Caco-2 (cell line): Measurements from ENCODE around the gene XKR3. TPM values are rescaled to one million over a fixed set of nuclear protein-coding genes. Genes with fewer than 3 reads are reported as not detected.
"Not testable (repeated sequence)": the region's sequence is repeated elsewhere in the genome, so short reads cannot be mapped to it uniquely, and the experiment has no call there.

Source experiments
- BruUV-seq: library from RNA; stranded (reverse); fragments of 400-500 nt; replicated peaks from 2 replicates; lab custom pipeline; 2021; lab: Mats Ljungman, UMichigan
- CTCF ChIA-PET: fragments of 300-600 bp; sonication (Branson Sonifier 250); formaldehyde crosslinking; loops from one replicate; lab custom pipeline; 2022; ENCODE audit warnings: antibody characterized with exemption; lab: Charles Lee
- POLR2A ChIA-PET: fragments of 300-600 bp; sonication (Branson Sonifier 250); formaldehyde crosslinking; loops from one replicate; lab custom pipeline; 2022; ENCODE audit warnings: antibody characterized with exemption; lab: Charles Lee
- DNase-seq, 2 experiments: peaks; one replicate each; pipeline versions ENCODE4 v3.0.0 to v3.0.0-alpha.2; 2020 to 2022
- H3K27me3 ChIP-seq: replicated peaks from 2 replicates; pipeline ENCODE4 v1.6.0; 2011; ENCODE audit warnings: low read length; ENCODE audit not compliant: control insufficient read depth, insufficient read depth
- H3K36me3 ChIP-seq: 2 replicates; pipeline ENCODE4 v1.5.1; 2011; ENCODE audit warnings: low read length; ENCODE audit not compliant: control insufficient read depth, insufficient read depth
- H3K4me1 ChIP-seq: fragments of 250-450 bp; sonication (Bioruptor Pico); 2 replicates; pipeline ENCODE4 v1.5.1; 2020; ENCODE audit warnings: mild to moderate bottlenecking
- H3K4me3 ChIP-seq: 2 replicates; pipeline ENCODE4 v1.5.1; 2011; ENCODE audit warnings: low read depth, mild to moderate bottlenecking, control low read depth, low read length
- H3K9me3 ChIP-seq: fragments of 250-450 bp; sonication (Bioruptor Pico); 2 replicates; pipeline ENCODE4 v1.5.1; 2020; ENCODE audit warnings: mild to moderate bottlenecking, moderate library complexity
- H3K27ac Mint-ChIP-seq: one replicate; pipeline ENCODE4 v1.8.0; 2022; ENCODE audit warnings: mixed read lengths; ENCODE audit not compliant: unreplicated experiment
- H3K27me3 Mint-ChIP-seq: one replicate; pipeline ENCODE4 v1.8.0; 2022; ENCODE audit warnings: mixed read lengths; ENCODE audit not compliant: insufficient read depth, unreplicated experiment
- H3K36me3 Mint-ChIP-seq: one replicate; pipeline ENCODE4 v1.8.0; 2022; ENCODE audit warnings: mild to moderate bottlenecking, mixed read lengths; ENCODE audit not compliant: insufficient read depth, unreplicated experiment
- H3K4me1 Mint-ChIP-seq: one replicate; pipeline ENCODE4 v1.8.0; 2022; ENCODE audit warnings: low read depth, mixed read lengths; ENCODE audit not compliant: unreplicated experiment
- H3K4me3 Mint-ChIP-seq: one replicate; pipeline ENCODE4 v1.8.0; 2022; ENCODE audit warnings: mild to moderate bottlenecking, moderate library complexity, mixed read lengths; ENCODE audit not compliant: unreplicated experiment
- H3K9me3 Mint-ChIP-seq: one replicate; pipeline ENCODE4 v1.8.0; 2022; ENCODE audit warnings: mixed read lengths; ENCODE audit not compliant: unreplicated experiment
- CTCF ChIP-seq, 2 experiments: fragments of 200-600 bp in 1 of 2; IDR thresholded peaks; 1 replicate in 1 of 2; 2 replicates in 1 of 2; pipeline versions ENCODE4 v1.5.1 to v1.8.0; 2011 to 2022; ENCODE audit warnings: antibody characterized with exemption in 1 of 2, control low read depth in 1 of 2, inconsistent platforms in 1 of 2, low read depth in 1 of 2, low read length in 1 of 2, mild to moderate bottlenecking in 1 of 2, moderate library complexity in 1 of 2; ENCODE audit not compliant: insufficient read depth in 1 of 2, severe bottlenecking in 1 of 2, unreplicated experiment in 1 of 2
- intact Hi-C: fragments of 100-400 bp; cut with micrococcal nuclease; formaldehyde crosslinking; loops from one replicate; pipeline ENCODE4 v1.10.0; 2022; ENCODE audit not compliant: unreplicated experiment
- total RNA-seq: library from RNA; stranded (reverse); gene quantifications from 2 replicates; pipeline ENCODE4 v1.2.3, GENCODE V29; 2022

XKR3 gene
- total RNA-seq, 1 experiment from 2014 or later, result not detected

DNA sequence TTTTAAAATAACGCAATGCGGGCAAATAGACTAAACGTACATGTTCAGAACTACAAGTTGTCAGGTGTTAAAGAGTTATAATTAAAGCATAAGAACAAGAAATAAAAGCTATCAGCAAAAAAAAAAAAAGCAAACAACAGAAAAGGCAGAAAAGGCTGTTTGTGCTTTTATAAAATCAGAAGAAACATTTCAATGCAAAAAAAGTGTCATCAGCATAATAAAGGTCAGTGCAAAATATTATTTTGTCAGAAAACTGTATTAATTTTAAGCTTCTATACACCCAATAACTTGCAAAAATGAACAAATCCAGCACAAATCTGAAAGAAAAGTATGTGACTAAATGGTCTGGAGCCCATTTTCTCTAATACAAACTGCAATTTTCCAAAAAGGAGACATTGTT, 23.6 kb downstream of the XKR3 start:
- no TSS peak for BruUV-seq
- H3K27me3 Mint-ChIP-seq, result no peaks in the 10 kb centered on the region
- POLR2A ChIA-PET, result no interaction called here

DNA sequence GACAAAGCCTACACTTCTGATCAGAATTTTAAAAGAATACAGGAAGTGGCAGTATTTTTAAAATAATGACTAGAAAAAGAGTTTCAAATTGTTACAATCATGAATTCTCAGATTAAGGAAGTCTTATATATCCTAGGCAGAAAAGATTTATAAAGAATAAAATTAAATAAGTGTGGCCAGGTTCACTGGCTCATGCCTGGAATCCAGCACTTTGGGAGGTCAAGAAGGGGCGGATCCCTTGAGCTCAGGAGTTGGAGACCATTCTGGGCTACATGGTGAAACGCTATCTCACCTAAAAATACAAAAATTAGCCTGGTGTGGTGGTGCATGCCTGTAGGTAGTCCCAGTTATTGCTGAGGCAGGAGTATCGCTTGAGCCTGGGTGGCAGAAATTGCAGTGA, 24.1 kb downstream of the XKR3 start:
- BruUV-seq, result no TSS peak

More for the DNA sequence above, 23.6 kb downstream of the XKR3 start:
- Histone ChIP-seq H3K27me3 (no peaks in the 10 kb centered on the region), H3K9me3 (no peaks in the 10 kb centered on the region), H3K4me3 (no peak overlapping the region), H3K36me3 (no peaks in the 10 kb centered on the region), H3K4me1 (no peaks in the 10 kb centered on the region)
- no peaks in the 10 kb centered on the region for H3K9me3 Mint-ChIP-seq
- no peak overlapping the region for H3K4me3 Mint-ChIP-seq
- no peak for DNase-seq
- H3K4me1 Mint-ChIP-seq, result no peaks in the 10 kb centered on the region
- CTCF ChIA-PET, result no interaction called here
- intact Hi-C loops, result no loop called here
- no peaks in the 10 kb centered on the region for H3K36me3 Mint-ChIP-seq
- no peak overlapping the region for H3K27ac Mint-ChIP-seq
- TF ChIP-seq CTCF (IDR thresholded peaks at IDR 0.05; ENCODE audit: insufficient read depth in 1 of 2, low read depth in 1 of 2, low read length in 1 of 2, severe bottlenecking in 1 of 2, unreplicated experiment in 1 of 2), result no peak

DNA sequence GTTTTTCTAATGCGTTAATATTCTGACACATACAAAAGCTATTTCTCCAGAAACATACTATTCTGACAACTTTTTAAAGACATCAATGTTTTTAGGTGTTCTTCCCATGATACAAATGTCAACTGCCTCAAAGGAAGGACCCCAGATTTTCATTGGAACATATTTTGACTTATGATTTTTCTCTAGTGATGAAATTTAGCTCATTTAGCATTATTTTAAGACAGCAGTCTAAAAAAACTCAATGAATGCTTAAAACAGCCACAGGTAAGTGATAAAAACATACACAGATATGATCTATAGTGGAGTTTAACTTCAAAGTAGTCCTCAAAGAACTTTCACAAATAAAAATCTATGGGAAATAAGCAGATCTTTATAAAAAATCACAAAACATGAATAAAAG, 24.9 kb downstream of the XKR3 start:
- H3K9me3 ChIP-seq, result no peaks in the 10 kb centered on the region
- POLR2A ChIA-PET, result no interaction called here
- Mint-ChIP-seq H3K9me3 (no peaks in the 10 kb centered on the region), H3K27ac (no peak overlapping the region), H3K4me3 (no peak overlapping the region), H3K36me3 (no peaks in the 10 kb centered on the region), H3K4me1 (no peaks in the 10 kb centered on the region), H3K27me3 (no peaks in the 10 kb centered on the region)
- H3K36me3 ChIP-seq, result no peaks in the 10 kb centered on the region
- no peak for TF ChIP-seq CTCF (IDR thresholded peaks at IDR 0.05; ENCODE audit: insufficient read depth in 1 of 2, low read depth in 1 of 2, low read length in 1 of 2, severe bottlenecking in 1 of 2, unreplicated experiment in 1 of 2)
- intact Hi-C loops, result no loop called here
- BruUV-seq, result no TSS peak
- no peak overlapping the region for H3K4me3 ChIP-seq
- DNase-seq, result no peak
- H3K4me1 ChIP-seq, result no peaks in the 10 kb centered on the region
- CTCF ChIA-PET, result no interaction called here
- no peaks in the 10 kb centered on the region for H3K27me3 ChIP-seq

More for the DNA sequence above, 24.1 kb downstream of the XKR3 start:
- intact Hi-C loops, result no loop called here
- POLR2A ChIA-PET, result no interaction called here
- CTCF ChIA-PET, result no interaction called here
- Mint-ChIP-seq H3K9me3 (no peaks in the 10 kb centered on the region), H3K27ac (no peak overlapping the region), H3K4me3 (no peak overlapping the region), H3K36me3 (no peaks in the 10 kb centered on the region), H3K4me1 (no peaks in the 10 kb centered on the region), H3K27me3 (no peaks in the 10 kb centered on the region)
- Histone ChIP-seq H3K36me3 (no peaks in the 10 kb centered on the region), H3K4me1 (no peaks in the 10 kb centered on the region), H3K27me3 (no peaks in the 10 kb centered on the region), H3K9me3 (no peaks in the 10 kb centered on the region), H3K4me3 (no peak overlapping the region)
- no peak for DNase-seq
- TF ChIP-seq CTCF (IDR thresholded peaks at IDR 0.05; ENCODE audit: insufficient read depth in 1 of 2, low read depth in 1 of 2, low read length in 1 of 2, severe bottlenecking in 1 of 2, unreplicated experiment in 1 of 2), result no peak

DNA sequence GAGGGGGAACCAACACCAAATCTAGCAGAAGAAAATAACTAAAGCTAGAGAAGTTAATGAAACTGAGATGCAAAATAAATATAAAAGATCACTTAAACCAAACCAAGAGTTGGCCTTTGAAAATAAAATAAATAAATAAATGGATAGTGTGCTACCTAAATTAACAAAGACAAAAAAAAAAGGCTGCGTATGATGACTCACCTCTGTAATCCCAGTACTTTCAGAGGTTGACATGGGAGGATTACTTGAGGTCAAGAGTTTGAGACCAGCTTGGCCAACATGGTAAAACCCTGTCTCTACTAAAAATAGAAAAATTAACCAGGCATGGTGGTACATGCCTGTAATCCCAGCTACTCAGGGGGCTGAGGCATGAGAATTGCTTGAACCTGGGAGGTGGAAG, 29.7 kb downstream of the XKR3 start:
- POLR2A ChIA-PET, result not testable (repeated sequence)

More for the DNA sequence above, 29.7 kb downstream of the XKR3 start:
- H3K4me1 Mint-ChIP-seq, H3K9me3 ChIP-seq, CTCF ChIA-PET, intact Hi-C loops, H3K9me3 Mint-ChIP-seq, H3K4me3 ChIP-seq, H3K36me3 ChIP-seq, BruUV-seq, H3K27me3 ChIP-seq, H3K27me3 Mint-ChIP-seq, H3K36me3 Mint-ChIP-seq, DNase-seq, H3K27ac Mint-ChIP-seq, H3K4me1 ChIP-seq, H3K4me3 Mint-ChIP-seq: not testable (repeated sequence)
